WTC11 (cell line): ENCODE measurements around the gene TANGO6. TPM values are rescaled to one million over a fixed set of nuclear protein-coding genes. Genes with fewer than 3 reads are reported as not detected.

Experiments used
- ATAC-seq: fragments of 200-7000 bp; cut with Tn5 transposase; 2 replicates; pipeline ENCODE4 v1.10.0; 2021; ENCODE audit warnings: mild to moderate bottlenecking, moderate library complexity
- CTCF ChIA-PET: fragments of 300-600 bp; sonication (Branson Sonifier 250); formaldehyde crosslinking; loops from one replicate; lab custom pipeline; 2021; ENCODE audit warnings: antibody characterized with exemption; lab: Charles Lee
- POLR2A ChIA-PET: fragments of 350-600 bp; sonication (Branson Sonifier 250); formaldehyde crosslinking; loops from one replicate; lab custom pipeline; 2021; ENCODE audit warnings: antibody characterized with exemption; lab: Charles Lee
- DNase-seq: peaks from one replicate; pipeline ENCODE4 v3.0.0; 2021; ENCODE audit warnings: low spot score
- H3K27ac Mint-ChIP-seq: 2 replicates; pipeline ENCODE4 v1.8.0; 2021; ENCODE audit warnings: mixed read lengths
- H3K27me3 Mint-ChIP-seq: 2 replicates; pipeline ENCODE4 v1.8.0; 2021; ENCODE audit warnings: low read depth, mild to moderate bottlenecking, moderate library complexity, mixed read lengths
- H3K36me3 Mint-ChIP-seq: 2 replicates; pipeline ENCODE4 v1.8.0; 2021; ENCODE audit warnings: mixed read lengths
- H3K4me1 Mint-ChIP-seq: 2 replicates; pipeline ENCODE4 v1.8.0; 2022; ENCODE audit warnings: mixed read lengths
- H3K4me3 Mint-ChIP-seq: 2 replicates; pipeline ENCODE4 v1.8.0; 2021; ENCODE audit warnings: mild to moderate bottlenecking, moderate library complexity, mixed read lengths
- H3K9me3 Mint-ChIP-seq: 2 replicates; pipeline ENCODE4 v1.8.0; 2021; ENCODE audit warnings: mixed read lengths
- CREM ChIP-seq: sonication (generic); formaldehyde crosslinking; IDR thresholded peaks from 2 replicates; pipeline ENCODE4 v1.8.1; 2022; ENCODE audit warnings: mild to moderate bottlenecking, missing genetic modification reagents, moderate library complexity
- ETV6 ChIP-seq: sonication (generic); formaldehyde crosslinking; IDR thresholded peaks from 2 replicates; pipeline ENCODE4 v1.8.1; 2022; ENCODE audit warnings: mild to moderate bottlenecking, missing genetic modification reagents
- HMGA2 ChIP-seq: fragments of 250-450 bp; sonication (Bioruptor Pico); IDR thresholded peaks from 2 replicates; pipeline ENCODE4 v1.4.0; 2021; ENCODE audit warnings: mild to moderate bottlenecking, moderate library complexity
- KAT7 ChIP-seq: sonication (generic); formaldehyde crosslinking; IDR thresholded peaks from 2 replicates; pipeline ENCODE4 v1.8.1; 2023; ENCODE audit warnings: missing genetic modification reagents, mild to moderate bottlenecking, borderline replicate concordance
- NFATC4 ChIP-seq: fragments of 250-450 bp; sonication (Bioruptor Pico); IDR thresholded peaks from 2 replicates; pipeline ENCODE4 v1.9.0; 2021; ENCODE audit warnings: mild to moderate bottlenecking
- NR3C1 ChIP-seq: sonication (generic); formaldehyde crosslinking; conservative IDR thresholded peaks from 2 replicates; pipeline ENCODE4 v1.8.1; 2023; ENCODE audit warnings: low read depth, mild to moderate bottlenecking, missing genetic modification reagents
- RELA ChIP-seq: sonication (generic); formaldehyde crosslinking; IDR thresholded peaks from 2 replicates; pipeline ENCODE4 v1.8.1; 2022; ENCODE audit warnings: missing genetic modification reagents, mild to moderate bottlenecking, borderline replicate concordance
- ZBTB21 ChIP-seq: sonication (generic); formaldehyde crosslinking; IDR thresholded peaks from 2 replicates; pipeline ENCODE4 v1.8.1; 2023; ENCODE audit warnings: mild to moderate bottlenecking, missing genetic modification reagents, borderline replicate concordance
- ZNF232 ChIP-seq: sonication (generic); formaldehyde crosslinking; IDR thresholded peaks from 2 replicates; pipeline ENCODE4 v1.8.0; 2022; ENCODE audit warnings: mild to moderate bottlenecking, missing genetic modification reagents
- total RNA-seq: library from RNA; stranded (reverse); gene quantifications from 3 replicates; pipeline ENCODE4 v1.2.3, GENCODE V29; 2021
- TF ChIP-seq, protein P1 (sequence below): sonication (generic); formaldehyde crosslinking; IDR thresholded peaks from 2 replicates; pipeline ENCODE4 v1.8.1; 2022; ENCODE audit warnings: low read depth, missing genetic modification reagents, borderline replicate concordance
- TF ChIP-seq, protein P2 (sequence below): fragments of 250-450 bp; sonication (Bioruptor Pico); IDR thresholded peaks from 2 replicates; pipeline ENCODE4 v1.9.0; 2021; ENCODE audit warnings: mild to moderate bottlenecking
- TF ChIP-seq, protein P3 (sequence below): fragments of 250-450 bp; sonication (Bioruptor Pico); IDR thresholded peaks from 2 replicates; pipeline ENCODE4 v1.9.0; 2021; ENCODE audit warnings: mild to moderate bottlenecking, borderline replicate concordance
- TF ChIP-seq, protein P4 (sequence below): sonication (generic); formaldehyde crosslinking; IDR thresholded peaks from 2 replicates; pipeline ENCODE4 v1.8.1; 2023; ENCODE audit warnings: mild to moderate bottlenecking, missing genetic modification reagents, moderate library complexity
- TF ChIP-seq, protein P5 (sequence below): sonication (generic); formaldehyde crosslinking; IDR thresholded peaks from 2 replicates; pipeline ENCODE4 v1.8.1; 2022; ENCODE audit warnings: mild to moderate bottlenecking, moderate library complexity, missing genetic modification reagents
- TF ChIP-seq, protein P6 (sequence below): fragments of 250-450 bp; sonication (Bioruptor Pico); IDR thresholded peaks from 2 replicates; pipeline ENCODE4 v1.9.0; 2021; ENCODE audit warnings: moderate library complexity, mild to moderate bottlenecking, inconsistent platforms, borderline replicate concordance
- TF ChIP-seq, protein P7 (sequence below): sonication (generic); formaldehyde crosslinking; IDR thresholded peaks from 2 replicates; pipeline ENCODE4 v1.8.1; 2023; ENCODE audit warnings: mild to moderate bottlenecking, missing genetic modification reagents, borderline replicate concordance

The TANGO6 gene
- total RNA-seq, 1 experiment from 2014 or later, result 15.6 TPM

DNA sequence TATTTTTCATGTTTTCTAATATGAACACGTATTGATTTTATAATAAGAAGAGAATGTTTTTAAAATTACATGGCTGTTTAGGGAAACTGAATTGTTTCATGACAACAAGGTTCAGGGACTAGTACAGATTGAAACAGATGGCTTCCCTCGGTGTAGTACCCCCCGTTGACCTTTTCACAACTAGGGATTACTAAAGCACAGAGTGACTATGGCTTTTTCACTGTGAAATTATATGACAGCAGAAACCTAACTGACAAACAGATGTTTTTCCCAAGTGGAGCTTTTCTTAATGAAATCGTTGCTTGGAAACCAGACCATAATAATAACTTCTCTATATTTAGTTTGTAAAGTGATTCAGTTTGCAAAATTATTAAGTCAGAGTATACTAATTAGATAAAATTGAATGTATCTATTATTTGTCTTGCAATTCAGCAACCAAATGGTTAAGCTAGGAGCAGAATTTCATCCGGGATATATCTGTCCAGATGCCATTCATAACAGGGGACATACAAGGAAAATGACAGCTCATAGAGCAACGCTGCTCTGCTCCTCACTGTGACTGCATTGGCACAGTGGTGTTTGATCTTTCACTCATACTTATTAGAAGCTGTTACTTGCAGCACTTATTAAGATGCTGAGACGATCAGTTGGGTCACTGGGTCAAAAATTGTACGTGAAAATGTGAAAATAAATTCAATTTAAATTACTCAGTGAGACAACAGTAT, 111.7 kb downstream of the TANGO6 start:
- H3K27me3 Mint-ChIP-seq, result no peaks in the 10 kb centered on the region
- peaks cover 10% of the 10 kb centered on the region for H3K4me1 Mint-ChIP-seq
- no peaks in the 10 kb centered on the region for H3K36me3 Mint-ChIP-seq
- DNase-seq (no peak), ATAC-seq (no peak)
- CTCF ChIA-PET, result no interaction called here
- no peak overlapping the region for H3K27ac Mint-ChIP-seq
- no peaks in the 10 kb centered on the region for H3K9me3 Mint-ChIP-seq
- no peak overlapping the region for H3K4me3 Mint-ChIP-seq
- TF ChIP-seq, protein P1, sequence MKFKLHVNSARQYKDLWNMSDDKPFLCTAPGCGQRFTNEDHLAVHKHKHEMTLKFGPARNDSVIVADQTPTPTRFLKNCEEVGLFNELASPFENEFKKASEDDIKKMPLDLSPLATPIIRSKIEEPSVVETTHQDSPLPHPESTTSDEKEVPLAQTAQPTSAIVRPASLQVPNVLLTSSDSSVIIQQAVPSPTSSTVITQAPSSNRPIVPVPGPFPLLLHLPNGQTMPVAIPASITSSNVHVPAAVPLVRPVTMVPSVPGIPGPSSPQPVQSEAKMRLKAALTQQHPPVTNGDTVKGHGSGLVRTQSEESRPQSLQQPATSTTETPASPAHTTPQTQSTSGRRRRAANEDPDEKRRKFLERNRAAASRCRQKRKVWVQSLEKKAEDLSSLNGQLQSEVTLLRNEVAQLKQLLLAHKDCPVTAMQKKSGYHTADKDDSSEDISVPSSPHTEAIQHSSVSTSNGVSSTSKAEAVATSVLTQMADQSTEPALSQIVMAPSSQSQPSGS (CRISPR knock-in tag), result no peak
- TF ChIP-seq, protein P2, sequence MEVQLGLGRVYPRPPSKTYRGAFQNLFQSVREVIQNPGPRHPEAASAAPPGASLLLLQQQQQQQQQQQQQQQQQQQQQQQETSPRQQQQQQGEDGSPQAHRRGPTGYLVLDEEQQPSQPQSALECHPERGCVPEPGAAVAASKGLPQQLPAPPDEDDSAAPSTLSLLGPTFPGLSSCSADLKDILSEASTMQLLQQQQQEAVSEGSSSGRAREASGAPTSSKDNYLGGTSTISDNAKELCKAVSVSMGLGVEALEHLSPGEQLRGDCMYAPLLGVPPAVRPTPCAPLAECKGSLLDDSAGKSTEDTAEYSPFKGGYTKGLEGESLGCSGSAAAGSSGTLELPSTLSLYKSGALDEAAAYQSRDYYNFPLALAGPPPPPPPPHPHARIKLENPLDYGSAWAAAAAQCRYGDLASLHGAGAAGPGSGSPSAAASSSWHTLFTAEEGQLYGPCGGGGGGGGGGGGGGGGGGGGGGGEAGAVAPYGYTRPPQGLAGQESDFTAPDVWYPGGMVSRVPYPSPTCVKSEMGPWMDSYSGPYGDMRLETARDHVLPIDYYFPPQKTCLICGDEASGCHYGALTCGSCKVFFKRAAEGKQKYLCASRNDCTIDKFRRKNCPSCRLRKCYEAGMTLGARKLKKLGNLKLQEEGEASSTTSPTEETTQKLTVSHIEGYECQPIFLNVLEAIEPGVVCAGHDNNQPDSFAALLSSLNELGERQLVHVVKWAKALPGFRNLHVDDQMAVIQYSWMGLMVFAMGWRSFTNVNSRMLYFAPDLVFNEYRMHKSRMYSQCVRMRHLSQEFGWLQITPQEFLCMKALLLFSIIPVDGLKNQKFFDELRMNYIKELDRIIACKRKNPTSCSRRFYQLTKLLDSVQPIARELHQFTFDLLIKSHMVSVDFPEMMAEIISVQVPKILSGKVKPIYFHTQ (CRISPR knock-in tag), result no peak
- TF ChIP-seq NR3C1 (CRISPR knock-in tag) (no peak), HMGA2 (CRISPR knock-in tag) (no peak), ETV6 (CRISPR knock-in tag) (no peak), ZBTB21 (no peak), KAT7 (CRISPR knock-in tag) (no peak), CREM (CRISPR knock-in tag) (no peak), RELA (no peak), NFATC4 (CRISPR knock-in tag) (no peak), ZNF232 (no peak)
- TF ChIP-seq, protein P3, sequence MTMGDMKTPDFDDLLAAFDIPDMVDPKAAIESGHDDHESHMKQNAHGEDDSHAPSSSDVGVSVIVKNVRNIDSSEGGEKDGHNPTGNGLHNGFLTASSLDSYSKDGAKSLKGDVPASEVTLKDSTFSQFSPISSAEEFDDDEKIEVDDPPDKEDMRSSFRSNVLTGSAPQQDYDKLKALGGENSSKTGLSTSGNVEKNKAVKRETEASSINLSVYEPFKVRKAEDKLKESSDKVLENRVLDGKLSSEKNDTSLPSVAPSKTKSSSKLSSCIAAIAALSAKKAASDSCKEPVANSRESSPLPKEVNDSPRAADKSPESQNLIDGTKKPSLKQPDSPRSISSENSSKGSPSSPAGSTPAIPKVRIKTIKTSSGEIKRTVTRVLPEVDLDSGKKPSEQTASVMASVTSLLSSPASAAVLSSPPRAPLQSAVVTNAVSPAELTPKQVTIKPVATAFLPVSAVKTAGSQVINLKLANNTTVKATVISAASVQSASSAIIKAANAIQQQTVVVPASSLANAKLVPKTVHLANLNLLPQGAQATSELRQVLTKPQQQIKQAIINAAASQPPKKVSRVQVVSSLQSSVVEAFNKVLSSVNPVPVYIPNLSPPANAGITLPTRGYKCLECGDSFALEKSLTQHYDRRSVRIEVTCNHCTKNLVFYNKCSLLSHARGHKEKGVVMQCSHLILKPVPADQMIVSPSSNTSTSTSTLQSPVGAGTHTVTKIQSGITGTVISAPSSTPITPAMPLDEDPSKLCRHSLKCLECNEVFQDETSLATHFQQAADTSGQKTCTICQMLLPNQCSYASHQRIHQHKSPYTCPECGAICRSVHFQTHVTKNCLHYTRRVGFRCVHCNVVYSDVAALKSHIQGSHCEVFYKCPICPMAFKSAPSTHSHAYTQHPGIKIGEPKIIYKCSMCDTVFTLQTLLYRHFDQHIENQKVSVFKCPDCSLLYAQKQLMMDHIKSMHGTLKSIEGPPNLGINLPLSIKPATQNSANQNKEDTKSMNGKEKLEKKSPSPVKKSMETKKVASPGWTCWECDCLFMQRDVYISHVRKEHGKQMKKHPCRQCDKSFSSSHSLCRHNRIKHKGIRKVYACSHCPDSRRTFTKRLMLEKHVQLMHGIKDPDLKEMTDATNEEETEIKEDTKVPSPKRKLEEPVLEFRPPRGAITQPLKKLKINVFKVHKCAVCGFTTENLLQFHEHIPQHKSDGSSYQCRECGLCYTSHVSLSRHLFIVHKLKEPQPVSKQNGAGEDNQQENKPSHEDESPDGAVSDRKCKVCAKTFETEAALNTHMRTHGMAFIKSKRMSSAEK (CRISPR knock-in tag), result no peak
- TF ChIP-seq, protein P4, sequence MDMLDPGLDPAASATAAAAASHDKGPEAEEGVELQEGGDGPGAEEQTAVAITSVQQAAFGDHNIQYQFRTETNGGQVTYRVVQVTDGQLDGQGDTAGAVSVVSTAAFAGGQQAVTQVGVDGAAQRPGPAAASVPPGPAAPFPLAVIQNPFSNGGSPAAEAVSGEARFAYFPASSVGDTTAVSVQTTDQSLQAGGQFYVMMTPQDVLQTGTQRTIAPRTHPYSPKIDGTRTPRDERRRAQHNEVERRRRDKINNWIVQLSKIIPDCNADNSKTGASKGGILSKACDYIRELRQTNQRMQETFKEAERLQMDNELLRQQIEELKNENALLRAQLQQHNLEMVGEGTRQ (CRISPR knock-in tag), result no peak
- TF ChIP-seq, protein P5, sequence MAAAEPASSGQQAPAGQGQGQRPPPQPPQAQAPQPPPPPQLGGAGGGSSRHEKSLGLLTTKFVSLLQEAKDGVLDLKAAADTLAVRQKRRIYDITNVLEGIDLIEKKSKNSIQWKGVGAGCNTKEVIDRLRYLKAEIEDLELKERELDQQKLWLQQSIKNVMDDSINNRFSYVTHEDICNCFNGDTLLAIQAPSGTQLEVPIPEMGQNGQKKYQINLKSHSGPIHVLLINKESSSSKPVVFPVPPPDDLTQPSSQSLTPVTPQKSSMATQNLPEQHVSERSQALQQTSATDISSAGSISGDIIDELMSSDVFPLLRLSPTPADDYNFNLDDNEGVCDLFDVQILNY (CRISPR knock-in tag), result no peak
- TF ChIP-seq, protein P6, sequence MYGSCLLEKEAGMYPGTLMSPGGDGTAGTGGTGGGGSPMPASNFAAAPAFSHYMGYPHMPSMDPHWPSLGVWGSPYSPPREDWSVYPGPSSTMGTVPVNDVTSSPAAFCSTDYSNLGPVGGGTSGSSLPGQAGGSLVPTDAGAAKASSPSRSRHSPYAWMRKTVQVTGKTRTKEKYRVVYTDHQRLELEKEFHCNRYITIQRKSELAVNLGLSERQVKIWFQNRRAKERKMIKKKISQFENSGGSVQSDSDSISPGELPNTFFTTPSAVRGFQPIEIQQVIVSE, result no peak
- TF ChIP-seq, protein P7, sequence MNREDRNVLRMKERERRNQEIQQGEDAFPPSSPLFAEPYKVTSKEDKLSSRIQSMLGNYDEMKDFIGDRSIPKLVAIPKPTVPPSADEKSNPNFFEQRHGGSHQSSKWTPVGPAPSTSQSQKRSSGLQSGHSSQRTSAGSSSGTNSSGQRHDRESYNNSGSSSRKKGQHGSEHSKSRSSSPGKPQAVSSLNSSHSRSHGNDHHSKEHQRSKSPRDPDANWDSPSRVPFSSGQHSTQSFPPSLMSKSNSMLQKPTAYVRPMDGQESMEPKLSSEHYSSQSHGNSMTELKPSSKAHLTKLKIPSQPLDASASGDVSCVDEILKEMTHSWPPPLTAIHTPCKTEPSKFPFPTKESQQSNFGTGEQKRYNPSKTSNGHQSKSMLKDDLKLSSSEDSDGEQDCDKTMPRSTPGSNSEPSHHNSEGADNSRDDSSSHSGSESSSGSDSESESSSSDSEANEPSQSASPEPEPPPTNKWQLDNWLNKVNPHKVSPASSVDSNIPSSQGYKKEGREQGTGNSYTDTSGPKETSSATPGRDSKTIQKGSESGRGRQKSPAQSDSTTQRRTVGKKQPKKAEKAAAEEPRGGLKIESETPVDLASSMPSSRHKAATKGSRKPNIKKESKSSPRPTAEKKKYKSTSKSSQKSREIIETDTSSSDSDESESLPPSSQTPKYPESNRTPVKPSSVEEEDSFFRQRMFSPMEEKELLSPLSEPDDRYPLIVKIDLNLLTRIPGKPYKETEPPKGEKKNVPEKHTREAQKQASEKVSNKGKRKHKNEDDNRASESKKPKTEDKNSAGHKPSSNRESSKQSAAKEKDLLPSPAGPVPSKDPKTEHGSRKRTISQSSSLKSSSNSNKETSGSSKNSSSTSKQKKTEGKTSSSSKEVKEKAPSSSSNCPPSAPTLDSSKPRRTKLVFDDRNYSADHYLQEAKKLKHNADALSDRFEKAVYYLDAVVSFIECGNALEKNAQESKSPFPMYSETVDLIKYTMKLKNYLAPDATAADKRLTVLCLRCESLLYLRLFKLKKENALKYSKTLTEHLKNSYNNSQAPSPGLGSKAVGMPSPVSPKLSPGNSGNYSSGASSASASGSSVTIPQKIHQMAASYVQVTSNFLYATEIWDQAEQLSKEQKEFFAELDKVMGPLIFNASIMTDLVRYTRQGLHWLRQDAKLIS (CRISPR knock-in tag), result no peak
- TF ChIP-seq, all 79 proteins: peak for 0
- POLR2A ChIA-PET, result no interaction called here
